Measurements from ENCODE around the gene CHTF18.

CHTF18 gene

DNA sequence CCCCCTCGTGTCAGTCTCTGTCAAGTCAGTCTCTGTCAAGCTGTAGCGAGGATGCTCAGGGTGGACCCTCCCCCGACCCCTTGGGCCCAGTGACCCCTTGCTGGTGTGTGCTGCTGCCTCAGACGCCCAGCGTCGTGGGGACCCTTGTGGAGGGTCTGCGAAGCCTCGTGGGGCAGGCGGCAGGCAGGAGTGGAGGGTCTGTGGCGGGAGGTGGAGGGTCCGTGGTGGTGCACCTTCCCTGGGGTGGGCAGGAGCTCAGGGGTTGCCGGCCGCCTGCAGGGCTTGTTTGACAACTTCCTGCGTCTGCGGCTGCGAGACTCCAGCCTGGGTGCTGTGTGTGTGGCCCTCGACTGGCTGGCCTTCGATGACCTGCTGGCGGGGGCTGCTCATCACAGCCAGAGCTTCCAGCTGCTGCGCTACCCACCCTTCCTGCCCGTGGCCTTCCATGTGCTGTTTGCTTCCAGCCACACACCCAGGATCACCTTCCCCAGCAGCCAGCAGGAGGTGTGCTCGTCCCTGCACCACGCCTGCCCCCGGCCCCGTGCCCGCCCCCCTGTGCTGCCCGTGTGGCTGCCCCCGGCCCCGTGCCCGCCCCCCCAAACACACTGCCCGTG is 6.5 kb downstream of the CHTF18 start:
- DNase-seq: no peak

DNA sequence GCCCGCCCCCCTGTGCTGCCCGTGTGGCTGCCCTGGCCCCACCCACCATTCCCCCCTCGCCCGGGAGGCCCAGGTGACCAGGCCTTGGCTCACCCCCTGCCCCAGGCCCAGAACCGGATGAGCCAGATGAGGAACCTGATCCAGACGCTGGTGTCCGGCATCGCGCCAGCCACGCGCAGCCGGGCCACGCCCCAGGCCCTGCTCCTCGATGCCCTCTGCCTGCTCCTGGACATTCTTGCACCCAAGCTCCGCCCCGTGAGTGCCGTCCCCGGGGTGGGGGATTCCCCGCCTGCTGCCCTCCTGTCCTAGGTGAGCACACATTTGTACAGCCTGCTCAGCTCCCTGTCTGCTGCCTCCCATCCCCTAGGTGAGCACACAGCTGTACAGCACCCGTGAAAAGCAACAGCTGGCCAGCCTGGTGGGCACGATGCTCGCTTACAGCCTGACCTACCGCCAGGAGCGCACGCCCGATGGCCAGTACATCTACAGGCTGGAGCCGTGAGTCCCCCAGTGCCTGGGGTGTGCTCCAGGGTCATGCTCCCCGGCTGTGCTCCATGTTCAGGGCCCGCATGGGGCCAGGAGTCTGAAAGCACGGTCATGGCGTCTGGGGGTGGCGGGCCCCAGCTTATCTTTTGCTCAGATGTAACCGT is 7.3 kb downstream of the CHTF18 start:
- no peak for DNase-seq

DNA sequence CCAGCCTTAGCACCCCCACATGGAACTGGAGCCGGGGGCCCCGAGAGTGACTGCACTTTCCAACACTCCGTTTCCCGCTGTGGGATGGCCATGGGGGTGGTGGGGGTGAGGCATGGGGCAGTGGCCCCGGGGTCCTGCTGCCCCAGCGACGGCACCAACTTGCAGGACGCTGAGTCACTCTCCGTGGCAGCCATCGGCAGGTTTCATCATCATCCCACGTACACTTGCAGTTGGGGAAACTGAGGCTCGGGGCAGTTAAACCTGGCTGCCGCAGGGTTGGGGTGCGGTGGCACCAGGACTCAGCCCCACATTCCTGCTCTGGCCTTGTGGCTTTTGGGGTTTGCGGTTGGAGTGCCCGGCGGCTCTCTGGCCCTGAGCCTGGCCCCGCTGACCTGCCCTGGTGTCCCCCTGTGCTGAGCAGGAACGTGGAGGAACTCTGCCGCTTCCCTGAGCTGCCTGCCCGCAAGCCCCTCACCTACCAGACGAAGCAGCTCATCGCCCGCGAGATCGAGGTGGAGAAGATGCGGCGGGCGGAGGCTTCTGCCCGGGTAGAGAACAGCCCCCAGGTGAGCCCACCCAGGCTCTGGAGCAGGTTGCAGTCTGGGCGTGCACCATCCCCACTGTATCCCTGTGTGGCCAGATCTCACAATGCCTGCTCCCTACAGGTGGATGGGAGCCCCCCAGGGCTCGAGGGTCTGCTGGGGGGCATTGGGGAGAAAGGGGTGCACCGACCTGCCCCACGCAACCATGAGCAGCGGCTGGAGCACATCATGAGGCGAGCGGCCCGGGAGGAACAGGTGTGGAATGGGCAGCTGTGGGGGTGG is 8.1 kb downstream of the CHTF18 start:
- DNase-seq: no peak

DNA sequence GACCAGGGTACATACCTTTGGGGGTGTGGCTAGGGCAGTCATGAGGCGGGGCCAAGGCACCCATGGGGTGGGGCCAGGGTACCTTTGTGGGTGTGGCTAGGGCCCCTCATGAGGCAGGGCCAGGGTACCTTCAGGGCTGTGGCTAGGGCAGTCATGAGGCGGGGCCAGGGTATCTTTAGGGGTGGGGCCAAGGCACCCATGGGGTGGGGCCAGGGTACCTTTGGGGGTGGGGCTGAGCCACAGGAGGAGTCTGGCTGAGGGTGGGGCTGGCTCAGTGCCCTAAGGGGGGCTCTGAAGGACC is 8.7 kb downstream of the CHTF18 start:
- no peak for DNase-seq

DNA sequence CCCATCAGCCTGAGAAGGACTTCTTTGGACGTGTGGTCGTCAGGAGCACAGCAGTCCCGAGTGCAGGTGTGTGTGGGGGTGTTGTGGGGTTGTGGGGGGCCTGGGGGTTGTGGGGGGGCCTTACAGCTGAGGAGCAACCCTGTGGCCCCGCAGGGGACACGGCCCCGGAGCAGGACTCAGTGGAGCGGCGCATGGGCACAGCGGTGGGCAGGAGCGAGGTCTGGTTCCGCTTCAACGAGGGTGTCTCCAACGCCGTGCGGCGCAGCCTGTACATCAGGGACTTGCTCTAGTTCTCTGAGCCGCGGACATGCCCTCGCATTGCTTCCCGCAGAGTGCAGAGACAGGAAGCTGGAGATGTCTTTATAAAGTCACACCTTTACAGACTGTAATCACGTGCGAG is 9.3 kb downstream of the CHTF18 start:
- no peak for DNase-seq

DNA sequence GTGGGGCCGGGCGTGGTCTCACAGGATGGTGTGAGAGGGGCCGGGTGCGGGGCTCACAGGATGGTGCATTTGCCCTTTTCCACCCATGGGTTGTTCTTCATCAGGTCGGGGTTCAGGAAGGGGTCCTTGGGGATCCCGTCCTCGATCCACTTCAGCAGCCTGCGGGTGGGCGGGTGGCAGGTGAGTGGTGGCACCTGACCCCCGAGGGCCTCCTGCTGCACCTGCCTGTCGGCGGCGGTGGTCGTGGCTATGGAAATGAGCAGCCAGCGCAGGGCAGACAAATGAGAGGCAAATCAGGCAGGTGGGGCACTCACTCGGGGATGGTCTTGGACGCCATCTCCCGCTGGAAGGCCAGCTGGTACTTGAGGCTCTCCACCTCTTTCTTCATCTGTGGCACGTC is 10.2 kb downstream of the CHTF18 start:
- DNase-seq: no peak

DNA sequence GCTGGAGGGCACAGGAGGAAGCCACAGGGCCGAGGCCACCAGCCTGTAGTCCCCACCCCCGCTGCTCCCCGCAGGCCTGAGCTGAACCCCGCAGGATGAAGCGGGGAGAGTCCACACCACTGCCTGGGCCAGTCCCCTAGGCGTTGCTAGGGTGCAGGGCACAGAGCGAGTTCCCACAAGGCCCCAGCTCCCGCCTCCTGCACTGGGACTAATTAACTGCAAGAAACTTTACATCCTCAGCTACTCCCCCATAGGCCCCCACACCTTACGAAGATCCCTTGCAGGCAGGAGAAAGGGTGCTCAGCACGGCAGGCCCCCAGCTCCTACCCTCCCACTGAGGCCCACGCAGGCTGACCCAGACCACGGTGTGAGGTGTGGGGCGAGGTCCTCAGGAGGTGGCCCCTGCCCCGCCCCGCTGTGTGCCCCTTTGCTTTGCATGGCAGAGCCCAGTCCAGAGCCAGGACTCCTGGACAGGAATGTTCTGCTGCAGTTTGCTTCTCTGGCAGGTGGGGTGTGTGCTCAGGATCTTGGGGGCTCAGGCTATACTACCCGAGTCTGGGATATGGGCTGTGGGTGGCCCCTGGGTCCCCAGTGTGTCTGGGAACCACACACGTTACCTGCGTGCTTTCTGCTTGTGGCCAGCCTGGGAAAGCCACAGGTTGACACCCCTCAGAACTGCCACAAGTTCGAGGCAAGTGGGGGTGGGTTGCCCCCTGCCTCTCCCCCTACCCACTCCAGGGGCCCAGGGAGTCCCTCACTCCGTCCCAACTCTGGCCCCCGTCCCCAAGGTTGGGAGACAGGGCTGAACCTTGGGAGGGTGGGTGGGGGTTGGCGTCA is 10.9 kb downstream of the CHTF18 start:
- DNase-seq: no peak

DNA sequence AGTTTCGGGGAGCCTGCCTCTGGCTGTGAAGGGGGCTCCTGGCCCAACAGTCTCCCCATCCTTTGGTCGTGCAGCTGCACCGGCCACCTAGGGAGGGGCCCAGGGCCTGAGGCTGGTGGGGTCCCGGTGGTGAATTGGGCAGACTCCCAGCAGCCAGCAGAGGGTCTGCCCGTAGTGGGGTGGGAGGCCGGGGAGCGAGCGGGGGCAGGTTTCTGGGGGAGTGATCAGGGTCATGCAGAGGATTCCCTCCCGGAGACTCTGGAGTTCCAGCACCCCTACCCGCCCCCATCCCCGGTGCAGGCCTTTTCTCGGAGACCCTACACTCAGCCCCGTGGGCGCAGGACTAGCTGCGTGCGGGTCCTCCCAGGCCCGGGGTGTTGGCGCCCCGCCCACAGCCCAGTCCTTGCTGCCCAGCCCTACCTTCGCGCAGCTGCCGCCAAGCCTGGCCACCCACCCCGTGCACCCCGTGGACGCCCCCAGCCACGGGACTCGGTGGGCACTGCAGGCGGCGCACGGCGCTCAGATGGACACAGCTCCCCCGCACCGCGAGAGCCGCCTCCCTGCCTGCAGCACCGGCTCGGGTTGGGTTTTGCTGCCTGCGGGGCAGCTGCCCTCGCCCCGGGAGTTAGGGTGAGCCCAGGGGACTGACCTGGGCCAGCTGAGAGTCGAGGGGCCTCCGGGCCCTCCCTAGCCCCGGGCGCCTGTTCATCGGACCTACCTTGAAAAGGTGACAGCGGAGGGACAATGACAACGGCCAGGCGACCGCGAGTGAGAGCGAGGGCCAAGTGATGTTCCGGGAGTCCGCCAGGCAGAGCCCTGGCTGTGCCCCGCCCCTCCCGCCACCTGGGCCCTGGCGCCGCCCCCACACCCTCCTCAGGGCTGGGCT is 11.8 kb downstream of the CHTF18 start, which contains the start of gene GNG13:
GNG13 (minus strand) TSS at position 787 of the 886 bp plus-strand sequence. CDS start 1,657 bp downstream, outside the sequence.
- no peak for DNase-seq

DNA sequence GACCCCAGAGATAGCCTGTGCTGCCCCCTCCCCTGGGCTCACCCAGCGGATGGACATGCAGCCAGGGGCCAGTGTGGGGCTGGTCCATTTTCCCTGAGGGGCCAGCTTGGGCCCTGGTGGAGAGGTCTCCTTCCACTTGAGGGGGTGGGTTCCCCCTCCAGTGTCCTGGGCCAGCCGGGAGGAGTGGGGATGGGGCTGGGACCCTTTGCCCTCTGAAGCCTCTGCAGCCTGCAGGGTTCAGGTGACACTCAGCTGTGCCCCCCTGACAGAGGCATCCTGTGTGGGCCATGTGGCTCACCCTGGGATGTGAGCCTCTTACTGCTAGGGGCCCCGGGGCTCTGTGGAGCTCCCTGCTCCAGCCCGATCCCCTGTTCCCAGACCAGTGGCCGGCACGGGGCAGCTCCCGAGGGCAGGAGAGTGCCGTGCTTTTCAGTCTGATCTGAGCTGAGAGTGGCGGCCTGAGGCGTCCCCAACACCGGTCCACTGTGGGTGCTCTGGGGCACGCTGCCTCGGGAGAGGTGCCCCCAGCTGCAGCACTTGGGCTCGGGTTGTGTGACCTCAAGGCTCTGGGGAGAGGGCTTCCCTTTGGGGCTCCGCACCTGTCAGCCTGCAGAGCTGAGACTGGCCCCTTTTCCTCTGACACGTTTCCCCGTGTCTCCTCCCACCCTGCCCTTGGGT is 12.6 kb downstream of the CHTF18 start:
- DNase-seq: no peak

DNA sequence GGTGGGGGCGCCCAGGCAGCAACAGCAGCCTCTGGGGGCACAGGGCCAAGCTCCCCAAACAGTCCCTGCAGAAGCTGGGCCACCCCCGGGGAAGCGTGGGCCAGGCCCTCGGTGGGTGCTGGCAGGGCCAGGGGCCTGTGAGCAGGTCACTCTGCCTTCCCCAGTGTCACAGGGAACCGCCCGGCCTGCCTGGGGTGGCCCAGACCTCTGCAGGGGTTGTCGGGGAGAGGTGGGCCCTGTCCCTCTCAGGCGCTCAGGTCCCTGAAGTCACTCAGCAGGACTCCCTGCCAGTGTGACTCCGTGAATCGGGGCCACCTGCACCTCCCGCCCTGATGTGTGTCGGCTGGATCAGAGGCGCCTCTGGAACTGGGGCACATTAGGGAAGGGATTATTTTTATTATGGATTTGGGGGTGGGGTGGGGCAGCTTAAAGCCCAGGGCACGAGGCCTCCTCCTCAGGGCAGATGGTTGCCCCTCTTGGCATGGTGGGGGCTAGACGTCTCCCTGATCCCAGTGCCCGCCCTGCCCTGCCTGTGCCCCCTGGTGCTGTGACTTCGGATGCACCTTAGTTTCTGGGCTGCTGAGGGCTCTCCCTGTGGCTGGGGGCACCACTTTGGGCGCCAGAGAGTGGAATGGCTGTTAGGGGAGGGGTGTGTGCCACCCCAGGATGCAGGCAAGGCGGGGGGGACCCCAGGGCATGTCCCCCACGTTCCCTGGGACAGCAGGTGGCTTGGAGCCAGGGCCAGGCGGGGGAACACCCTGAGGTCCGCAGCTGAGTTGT is 13.4 kb downstream of the CHTF18 start:
- no peak for DNase-seq

DNA sequence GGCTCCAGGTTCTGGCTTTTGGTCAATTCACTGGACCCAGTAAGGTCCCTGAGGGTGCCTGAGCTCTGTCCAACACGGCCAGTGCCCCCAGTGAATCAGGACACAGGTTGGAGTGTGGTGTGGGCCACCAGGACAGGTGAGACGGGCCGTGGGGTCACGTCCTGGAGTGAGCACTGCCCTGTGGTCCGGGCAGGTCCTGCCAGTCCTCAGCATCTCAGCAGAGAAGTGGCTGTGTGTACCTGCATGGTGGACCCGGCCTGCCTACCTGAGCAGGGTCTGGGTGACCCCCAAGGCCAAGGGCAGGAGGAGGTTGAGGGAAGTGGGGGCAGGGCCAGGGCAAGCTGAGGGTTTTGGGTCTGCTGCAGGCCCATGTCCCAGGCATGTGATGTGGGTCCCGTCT is 14.0 kb downstream of the CHTF18 start:
- DNase-seq: no peak

DNA sequence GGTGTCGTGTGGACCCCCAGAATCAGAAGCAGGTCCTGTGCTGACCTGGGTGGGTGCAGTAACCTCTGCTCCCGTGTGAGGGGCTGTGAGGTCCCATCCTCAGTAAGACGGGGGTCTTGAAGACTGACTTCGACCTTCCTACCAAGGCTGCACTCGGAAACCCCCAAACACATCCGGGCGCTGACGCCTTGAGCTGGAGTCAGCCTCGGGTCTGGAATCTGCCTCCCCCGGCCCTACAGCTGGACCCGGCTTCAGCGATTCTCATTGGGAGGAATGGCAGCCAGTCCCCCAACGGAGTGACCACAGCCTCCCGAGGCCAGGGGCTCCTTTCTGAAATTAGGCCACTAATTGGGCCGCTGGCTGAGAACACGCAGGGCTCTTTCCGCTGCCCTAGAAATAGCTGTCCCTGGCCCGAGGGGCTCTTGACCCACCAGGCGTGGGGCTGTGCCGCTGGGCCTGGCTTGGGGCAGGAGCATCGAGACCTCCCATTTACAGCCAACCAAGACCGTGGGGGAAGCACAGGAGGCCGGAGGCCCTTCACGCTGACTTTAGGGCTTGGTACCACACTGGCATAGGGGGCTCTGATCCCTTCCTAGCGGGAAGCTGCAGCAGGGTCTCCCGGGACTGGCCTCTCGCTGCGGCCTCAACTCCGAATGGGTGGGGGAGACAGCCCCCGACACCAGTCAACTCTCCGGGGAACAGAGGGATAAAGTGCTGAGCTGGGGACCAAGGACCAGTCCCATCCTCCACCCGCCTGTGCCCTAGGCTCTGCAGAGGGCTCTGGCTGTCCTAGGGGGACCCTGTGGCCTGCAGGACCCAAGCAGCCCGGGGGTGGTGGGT is 14.7 kb downstream of the CHTF18 start:
- no peak for DNase-seq

DNA sequence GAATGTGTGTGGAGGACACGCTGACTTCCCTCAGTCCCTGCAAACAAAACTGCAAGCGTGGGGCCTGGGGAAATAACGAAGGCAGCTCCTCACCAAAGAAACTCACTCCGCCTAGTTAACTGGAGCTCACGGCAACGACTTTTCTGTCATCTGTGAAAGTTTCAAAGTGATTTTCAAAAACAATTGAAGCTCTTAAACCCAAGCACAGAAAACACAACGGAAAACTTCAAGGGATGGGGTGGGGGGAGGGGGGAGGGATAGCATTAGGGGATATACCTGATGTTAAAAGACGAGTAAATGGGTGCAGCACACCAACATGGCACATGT is 15.3 kb downstream of the CHTF18 start:
- DNase-seq: no peak

DNA sequence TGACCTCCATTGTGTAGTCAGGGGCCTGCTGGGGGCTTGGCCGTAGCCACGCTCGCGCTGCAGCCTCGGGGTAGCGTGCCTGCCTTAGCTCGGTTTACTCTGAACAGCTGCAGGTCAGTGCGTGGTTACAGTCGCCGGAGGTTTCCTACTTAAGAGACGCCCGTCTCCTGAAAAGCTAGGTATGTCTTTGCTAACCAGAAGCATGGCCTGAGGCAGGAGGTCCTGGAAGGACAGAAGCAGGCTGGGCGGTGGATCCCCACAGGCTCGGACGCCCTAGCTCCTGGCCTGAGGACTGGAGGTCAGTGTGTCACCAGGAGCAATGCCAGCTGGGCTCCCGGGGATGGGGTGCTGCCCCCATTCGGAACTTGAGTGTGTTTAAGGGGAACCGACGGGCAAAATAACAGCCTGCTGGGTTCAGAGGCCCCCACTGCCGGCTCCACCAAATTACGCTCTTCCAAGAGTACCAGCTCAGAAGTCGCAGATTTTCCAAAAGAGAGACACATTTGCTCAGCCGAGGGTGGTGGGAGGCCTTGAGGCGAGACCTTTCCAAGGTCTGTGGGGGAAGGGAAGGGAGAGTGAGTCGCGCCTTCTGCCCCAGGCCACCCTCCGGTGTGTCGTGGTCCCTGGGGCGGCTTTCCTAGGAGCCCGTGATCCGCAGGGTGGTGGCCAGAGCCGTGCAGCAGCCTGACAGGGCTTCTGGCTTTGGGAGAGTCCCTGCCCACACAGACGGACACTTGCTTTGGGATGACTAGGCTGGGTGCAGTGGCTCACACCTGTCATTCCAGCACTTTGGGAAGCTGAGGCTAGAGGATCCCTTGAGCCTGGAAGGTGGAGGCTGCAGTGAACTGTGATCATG is 16.0 kb downstream of the CHTF18 start:
- DNase-seq: no peak

DNA sequence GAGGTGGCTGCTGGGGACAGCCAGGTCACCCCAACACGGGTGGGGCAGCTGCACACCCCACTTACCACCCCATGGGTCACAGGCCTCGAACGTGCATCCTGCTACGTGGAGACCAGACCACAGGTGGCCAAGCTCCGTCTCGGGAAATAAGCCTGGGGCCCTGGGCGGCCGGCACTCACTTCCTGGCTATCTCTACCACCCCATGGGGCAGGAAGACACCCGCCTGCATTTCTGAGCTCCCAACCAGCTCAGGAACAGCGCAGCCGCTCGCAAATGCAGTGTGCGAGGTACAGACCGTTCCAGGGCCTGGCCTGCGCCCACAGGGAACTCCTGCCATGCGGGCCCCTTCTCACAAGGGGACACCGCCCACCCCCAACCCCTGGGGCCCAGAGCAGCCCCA is 17.1 kb downstream of the CHTF18 start:
- DNase-seq: no peak

DNA sequence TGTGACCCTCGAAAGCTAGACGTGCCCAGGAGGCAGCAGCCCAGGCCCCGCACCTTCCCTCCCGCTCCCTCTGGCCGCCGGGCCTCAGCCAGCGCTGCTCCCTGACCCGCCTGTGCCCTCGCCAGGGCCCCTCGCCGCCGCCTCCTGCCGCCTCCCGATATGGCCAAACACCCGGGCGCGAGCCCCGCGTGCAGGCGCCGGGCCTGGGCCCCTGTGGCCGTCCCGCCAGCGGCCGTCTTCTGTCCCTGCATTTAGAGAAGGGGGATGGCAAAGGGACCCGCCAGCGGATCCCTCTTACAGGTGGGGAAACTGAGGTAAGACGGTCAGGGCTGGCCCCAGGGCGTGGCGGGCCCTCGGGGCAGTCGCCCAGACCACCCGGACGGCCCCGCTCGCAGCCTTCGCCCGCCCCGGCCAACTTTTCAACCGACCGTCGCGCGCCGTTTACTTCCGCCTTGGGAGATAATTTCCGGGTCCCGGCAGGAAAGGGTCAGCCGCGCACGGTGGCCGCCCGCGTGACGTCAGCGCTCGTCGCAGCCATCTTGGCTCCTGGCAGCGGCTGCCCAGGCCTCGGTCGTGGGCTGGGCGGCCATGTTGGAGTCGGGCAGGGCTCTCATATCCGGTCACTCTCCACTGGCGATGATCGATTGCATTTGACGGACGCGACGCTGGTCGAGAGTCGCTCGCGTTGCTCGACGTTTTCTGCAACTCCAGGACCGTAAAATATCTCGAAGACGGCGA is 19.1 kb downstream of the CHTF18 start:
- DNase-seq: peak; percentile 76

DNA sequence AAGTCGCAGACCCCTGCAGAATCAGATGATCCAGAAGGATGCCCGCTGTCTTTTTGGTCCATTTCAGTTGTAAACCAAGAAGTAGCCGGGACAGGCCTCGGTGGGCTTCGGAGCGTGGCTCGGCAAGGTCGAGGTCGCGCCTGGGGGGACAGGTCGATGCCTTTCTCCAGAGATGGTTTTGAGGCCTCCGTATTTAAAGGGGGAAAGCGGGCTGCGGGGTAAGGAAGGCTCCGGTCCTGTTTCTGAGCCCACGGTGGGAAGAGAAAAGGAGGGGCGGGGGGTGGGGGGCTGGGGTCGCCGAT is 19.6 kb downstream of the CHTF18 start:
- no peak for DNase-seq

DNA sequence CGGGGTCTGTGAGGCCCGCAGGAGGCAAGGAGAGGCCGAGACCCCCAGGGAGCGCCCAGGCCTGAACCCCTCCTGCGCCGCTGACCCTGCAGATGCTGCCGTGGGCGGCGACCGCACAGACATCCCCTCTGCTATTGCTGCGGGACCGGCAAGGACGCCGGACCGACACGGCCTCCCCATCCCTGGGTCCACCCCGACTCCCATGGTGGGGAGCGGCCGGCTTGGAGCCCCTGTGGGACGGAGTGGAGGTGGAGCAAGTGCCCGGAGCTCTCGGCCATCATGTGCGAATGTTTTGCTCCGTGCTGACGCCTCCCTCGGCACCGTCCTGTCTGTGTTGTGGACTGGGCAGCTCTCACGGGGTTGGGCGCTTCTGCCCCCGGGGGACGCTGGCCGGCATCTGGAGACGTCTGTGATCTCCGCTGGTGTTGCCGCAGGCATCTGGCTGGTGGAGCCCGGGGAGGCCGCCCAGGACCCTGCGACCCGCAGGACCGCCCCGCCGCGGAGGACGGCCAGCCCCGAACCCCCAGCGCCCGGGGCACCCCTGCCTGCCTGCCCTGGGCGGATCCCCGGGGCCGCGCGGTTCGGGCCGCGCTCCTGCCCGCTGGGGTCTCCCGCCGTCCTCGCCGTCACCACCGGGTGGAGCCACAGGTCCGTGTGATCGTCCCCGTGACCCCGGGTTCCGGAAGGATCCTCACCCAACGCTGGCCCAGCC is 24.9 kb downstream of the CHTF18 start:
- no peak for DNase-seq
